DOHH2 (cell line): ENCODE data around the gene DISC1.

Source experiments
- H3F3A ChIP-seq: fragments of 200-600 bp; sonication (generic), shearing (Covaris generic); 2 replicates; pipeline ENCODE4 v1.6.0; 2016; ENCODE audit warnings: antibody characterized with exemption, mild to moderate bottlenecking; ENCODE audit not compliant: control insufficient read depth, insufficient read depth
- H3K27ac ChIP-seq: fragments of 200-600 bp; sonication (generic); 2 replicates; pipeline ENCODE4 v1.5.1; 2014; ENCODE audit warnings: low read depth, mild to moderate bottlenecking, low read length, moderate library complexity
- H3K27me3 ChIP-seq: fragments of 200-600 bp; sonication (generic); 2 replicates; pipeline ENCODE4 v1.6.1; 2014; ENCODE audit warnings: mild to moderate bottlenecking, low read length, mixed read lengths; ENCODE audit not compliant: control insufficient read depth
- H3K36me3 ChIP-seq: fragments of 200-600 bp; sonication (generic); 2 replicates; pipeline ENCODE4 v1.6.1; 2014; ENCODE audit warnings: mild to moderate bottlenecking, low read length, moderate library complexity, mixed read lengths; ENCODE audit not compliant: control insufficient read depth
- H3K4me1 ChIP-seq: fragments of 200-600 bp; sonication (generic); 2 replicates; pipeline ENCODE4 v1.6.1; 2014; ENCODE audit warnings: mild to moderate bottlenecking, low read length, mixed read lengths; ENCODE audit not compliant: control insufficient read depth
- H3K4me2 ChIP-seq: fragments of 200-600 bp; sonication (generic); 2 replicates; pipeline ENCODE4 v1.6.0; 2014; ENCODE audit warnings: mild to moderate bottlenecking, low read length, moderate library complexity
- H3K4me3 ChIP-seq: fragments of 200-600 bp; sonication (generic); 2 replicates; pipeline ENCODE4 v1.5.1; 2014; ENCODE audit warnings: mild to moderate bottlenecking, low read length, mixed read lengths
- H3K79me2 ChIP-seq: fragments of 200-600 bp; sonication (generic); 2 replicates; pipeline ENCODE4 v1.6.1; 2014; ENCODE audit warnings: mild to moderate bottlenecking, low read length, mixed read lengths; ENCODE audit not compliant: control insufficient read depth
- H3K9me2 ChIP-seq: fragments of 200-600 bp; sonication (generic); replicated peaks from 2 replicates; pipeline ENCODE4 v1.6.1; 2014; ENCODE audit warnings: mild to moderate bottlenecking, low read length, mixed read lengths; ENCODE audit not compliant: control insufficient read depth
- H3K9me3 ChIP-seq: fragments of 200-600 bp; sonication (generic); 2 replicates; pipeline ENCODE4 v1.6.1; 2014; ENCODE audit warnings: antibody characterized with exemption, low read length, mixed read lengths; ENCODE audit not compliant: control insufficient read depth, insufficient read depth
- H4K20me1 ChIP-seq: fragments of 200-600 bp; sonication (generic); 2 replicates; pipeline ENCODE4 v1.6.0; 2014; ENCODE audit warnings: low read depth, mild to moderate bottlenecking, antibody characterized with exemption, low read length, moderate library complexity; ENCODE audit not compliant: control insufficient read depth, insufficient read depth
- CTCF ChIP-seq: fragments of 200-600 bp; sonication (generic); IDR thresholded peaks from one replicate; pipeline ENCODE4 v1.5.1; 2014; ENCODE audit warnings: antibody characterized with exemption, mild to moderate bottlenecking, low read depth, low read length; ENCODE audit not compliant: poor library complexity, severe bottlenecking
- EZH2phosphoT487 ChIP-seq: fragments of 200-600 bp; sonication (generic); IDR thresholded peaks from 2 replicates; pipeline ENCODE4 v1.6.1; 2017; ENCODE audit warnings: borderline replicate concordance, mild to moderate bottlenecking, antibody characterized with exemption, low read length, moderate library complexity, mixed read lengths

DISC1 gene

DNA sequence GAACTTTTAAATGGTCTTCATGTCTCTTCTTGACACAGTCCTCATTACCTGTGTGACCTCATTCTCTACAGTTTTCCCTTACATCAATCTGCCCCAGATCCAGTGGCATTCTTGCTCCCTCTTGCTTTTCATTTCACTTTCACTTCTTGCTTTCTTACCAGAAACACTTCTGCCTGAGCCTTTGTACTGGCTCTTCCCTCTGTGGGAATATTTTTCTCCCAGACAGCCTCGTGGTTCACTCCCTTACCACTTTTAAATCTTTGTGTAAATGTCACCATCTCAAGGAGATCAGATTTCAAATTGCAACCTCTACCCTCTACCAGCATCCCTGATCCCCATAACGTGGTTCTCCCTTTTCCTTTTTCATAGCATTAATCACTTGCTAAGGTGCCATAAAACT, 73.2 kb downstream of the DISC1 start:
- Histone ChIP-seq H3K27ac (no peak overlapping the region), H3F3A (no peaks in the 10 kb centered on the region), H3K36me3 (no peaks in the 10 kb centered on the region), H3K79me2 (no peaks in the 10 kb centered on the region), H3K4me2 (no peak overlapping the region), H3K27me3 (no peaks in the 10 kb centered on the region), H3K9me2 (no peaks in the 10 kb centered on the region), H3K4me1 (no peaks in the 10 kb centered on the region), H4K20me1 (no peaks in the 10 kb centered on the region), H3K9me3 (no peaks in the 10 kb centered on the region), H3K4me3 (no peak overlapping the region)
- TF ChIP-seq CTCF (no peak), EZH2phosphoT487 (no peak)

GRCh38 chr1:231701306-231701705, 74.7 kb downstream of the DISC1 start:
- no peaks in the 10 kb centered on the region for H3K9me3 ChIP-seq
- no peaks in the 10 kb centered on the region for H3K4me1 ChIP-seq
- no peak overlapping the region for H3K4me2 ChIP-seq
- H4K20me1 ChIP-seq, result no peaks in the 10 kb centered on the region
- H3K9me2 ChIP-seq, result no peaks in the 10 kb centered on the region
- H3K27me3 ChIP-seq, result no peaks in the 10 kb centered on the region
- H3K4me3 ChIP-seq, result no peak overlapping the region
- no peaks in the 10 kb centered on the region for H3K79me2 ChIP-seq
- H3K27ac ChIP-seq, result no peak overlapping the region
- no peaks in the 10 kb centered on the region for H3F3A ChIP-seq
- TF ChIP-seq EZH2phosphoT487 (no peak), CTCF (no peak)
- H3K36me3 ChIP-seq, result no peaks in the 10 kb centered on the region

GRCh38 chr1:231702331-231702730, 75.7 kb downstream of the DISC1 start:
- Histone ChIP-seq H3K27me3 (no peaks in the 10 kb centered on the region), H3K79me2 (no peaks in the 10 kb centered on the region), H3F3A (no peaks in the 10 kb centered on the region), H3K4me2 (no peak overlapping the region), H3K27ac (no peak overlapping the region), H3K9me2 (no peaks in the 10 kb centered on the region), H3K36me3 (no peaks in the 10 kb centered on the region), H4K20me1 (no peaks in the 10 kb centered on the region), H3K4me3 (no peak overlapping the region), H3K4me1 (no peaks in the 10 kb centered on the region), H3K9me3 (no peaks in the 10 kb centered on the region)
- no peak for TF ChIP-seq EZH2phosphoT487
- no peak for TF ChIP-seq CTCF

DNA sequence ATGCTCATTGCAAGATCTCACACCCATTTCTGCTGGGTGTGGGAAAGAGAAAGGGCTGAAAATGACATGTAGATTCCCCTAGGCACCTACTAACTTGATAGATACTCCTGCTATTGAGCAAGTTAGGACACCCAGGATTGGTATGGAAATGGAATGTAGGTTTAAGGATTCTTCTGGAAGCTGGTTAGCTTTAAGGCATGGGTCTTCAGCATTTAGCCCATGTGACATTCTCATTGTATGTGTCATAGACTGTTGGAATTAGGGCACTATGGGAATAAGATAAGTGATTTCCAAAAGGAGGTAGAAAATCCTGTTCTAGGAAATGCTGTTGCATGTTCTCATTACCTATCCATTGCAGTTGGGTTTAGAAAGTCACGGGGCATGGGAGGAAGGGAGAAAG, 76.2 kb downstream of the DISC1 start:
- no peaks in the 10 kb centered on the region for H3K9me3 ChIP-seq
- no peak overlapping the region for H3K27ac ChIP-seq
- H3F3A ChIP-seq, result no peaks in the 10 kb centered on the region

More for the DNA sequence above, 76.2 kb downstream of the DISC1 start:
- Histone ChIP-seq H4K20me1 (no peaks in the 10 kb centered on the region), H3K4me3 (no peak overlapping the region), H3K4me2 (no peak overlapping the region), H3K36me3 (no peaks in the 10 kb centered on the region), H3K27me3 (no peaks in the 10 kb centered on the region), H3K79me2 (no peaks in the 10 kb centered on the region), H3K4me1 (no peaks in the 10 kb centered on the region), H3K9me2 (no peaks in the 10 kb centered on the region)
- no peak for TF ChIP-seq EZH2phosphoT487
- TF ChIP-seq CTCF, result no peak
